Right hindlimb (tissue), 1 donor: ENCODE data around the gene TXNDC15.
A peak's percentile ranks its signal among the peaks of the same experiment; 100 is the strongest.
"Not testable (repeated sequence)": the region's sequence is repeated elsewhere in the genome, so short reads cannot be mapped to it uniquely, and the experiment has no call there.

Experiments used
- DNase-seq: peaks from one replicate; pipeline ENCODE4 v3.0.0-alpha.2; 2018

The TXNDC15 gene, protein sequence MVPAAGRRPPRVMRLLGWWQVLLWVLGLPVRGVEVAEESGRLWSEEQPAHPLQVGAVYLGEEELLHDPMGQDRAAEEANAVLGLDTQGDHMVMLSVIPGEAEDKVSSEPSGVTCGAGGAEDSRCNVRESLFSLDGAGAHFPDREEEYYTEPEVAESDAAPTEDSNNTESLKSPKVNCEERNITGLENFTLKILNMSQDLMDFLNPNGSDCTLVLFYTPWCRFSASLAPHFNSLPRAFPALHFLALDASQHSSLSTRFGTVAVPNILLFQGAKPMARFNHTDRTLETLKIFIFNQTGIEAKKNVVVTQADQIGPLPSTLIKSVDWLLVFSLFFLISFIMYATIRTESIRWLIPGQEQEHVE

DNA sequence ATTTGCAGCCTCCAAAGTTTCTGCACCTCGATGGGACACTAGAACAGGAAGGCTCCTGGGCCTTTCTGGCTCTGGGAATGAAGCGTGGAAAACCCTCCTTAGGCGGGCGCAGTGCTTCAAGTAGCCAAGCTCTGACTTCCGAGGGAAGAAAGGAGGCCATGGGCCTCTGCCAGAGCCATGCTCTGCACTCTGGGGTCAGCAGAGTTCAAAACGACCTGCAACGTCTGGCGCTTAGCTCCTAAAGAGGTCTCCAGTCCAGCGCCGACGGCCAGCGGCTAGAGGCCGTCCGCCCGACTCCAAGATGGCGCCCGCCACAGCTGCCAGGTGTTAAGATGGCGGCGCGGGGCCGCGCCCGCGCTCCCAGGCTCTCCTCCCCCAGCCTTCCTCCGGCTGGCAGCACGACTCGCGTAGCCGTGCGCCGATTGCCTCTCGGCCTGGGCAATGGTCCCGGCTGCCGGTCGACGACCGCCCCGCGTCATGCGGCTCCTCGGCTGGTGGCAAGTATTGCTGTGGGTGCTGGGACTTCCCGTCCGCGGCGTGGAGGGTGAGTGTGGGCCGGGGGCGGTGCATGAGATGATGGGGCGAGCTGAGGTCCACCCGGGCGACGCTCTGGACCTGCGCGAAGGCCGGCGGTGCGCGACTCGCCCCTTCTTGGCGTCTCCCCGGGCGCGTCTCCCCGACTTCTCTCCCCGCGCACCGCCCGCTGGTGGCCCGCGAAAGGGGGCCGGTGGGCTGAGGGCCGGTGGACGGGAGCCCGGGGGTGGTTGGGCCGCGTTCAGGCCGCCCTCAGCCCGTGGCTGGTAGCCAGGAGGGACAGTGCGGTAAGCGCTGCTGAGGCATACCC is at the start of gene TXNDC15:
TSS of gene TXNDC15 (plus strand) at position 385 of the 844 bp plus-strand sequence. CDS start at position 442, 57 bp downstream.
- DNase-seq: peak; percentile 93

DNA sequence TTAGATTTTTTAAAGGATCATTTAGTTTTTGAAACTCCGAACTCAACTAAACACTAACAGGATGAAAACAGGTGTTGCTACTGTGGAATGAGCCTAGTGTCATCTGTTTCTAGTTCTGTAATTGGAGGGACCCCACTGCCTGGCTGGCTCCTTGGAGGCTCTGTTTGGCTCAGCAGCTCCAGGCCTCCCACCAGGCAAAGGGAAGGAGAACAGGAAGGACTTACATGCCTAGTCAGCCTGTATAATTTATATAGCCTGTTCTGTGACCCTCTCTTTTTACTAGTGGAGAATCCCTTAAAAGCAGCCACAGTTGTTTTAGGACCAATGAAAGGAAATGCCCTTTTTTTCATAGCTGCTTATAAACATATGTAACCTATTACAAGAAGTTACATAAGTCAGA is 49.5 kb upstream of the TXNDC15 start:
- DNase-seq: no peak

GRCh38 chr5:134825212-134825611 is 49.0 kb upstream of the TXNDC15 start:
- no peak for DNase-seq

DNA sequence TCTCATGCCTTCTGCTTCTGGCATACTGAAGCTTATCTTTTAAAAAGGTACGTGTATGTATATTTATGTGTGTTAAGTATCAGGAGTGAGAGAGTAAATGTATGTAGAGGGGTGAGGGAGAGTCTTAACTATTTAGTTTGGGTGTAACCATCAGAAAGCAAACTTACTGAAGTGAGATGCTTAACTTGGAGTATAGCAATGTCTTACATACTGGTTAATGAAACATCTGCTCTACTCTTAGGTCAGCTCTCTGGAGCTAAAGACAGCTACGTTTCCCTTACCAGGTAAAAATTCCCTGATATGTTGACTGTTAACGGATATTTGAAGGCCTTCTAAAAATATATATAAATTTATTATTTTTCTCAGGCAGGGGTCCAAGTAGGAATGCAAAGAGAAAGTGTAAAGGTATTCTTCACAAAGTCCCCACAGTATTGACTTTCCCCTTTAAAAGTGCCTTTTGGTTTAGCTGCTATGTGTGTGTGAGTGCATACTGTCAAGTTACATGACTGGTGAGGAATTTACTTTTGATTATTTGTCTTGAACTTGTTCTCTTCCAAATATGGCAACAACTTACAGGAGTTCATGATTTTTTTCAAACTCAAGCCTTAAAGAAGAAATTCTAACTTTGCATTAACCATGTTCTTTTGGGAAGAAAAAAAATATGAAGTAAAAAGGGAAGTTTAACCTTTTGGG is 40.7 kb upstream of the TXNDC15 start:
- DNase-seq: no peak

DNA sequence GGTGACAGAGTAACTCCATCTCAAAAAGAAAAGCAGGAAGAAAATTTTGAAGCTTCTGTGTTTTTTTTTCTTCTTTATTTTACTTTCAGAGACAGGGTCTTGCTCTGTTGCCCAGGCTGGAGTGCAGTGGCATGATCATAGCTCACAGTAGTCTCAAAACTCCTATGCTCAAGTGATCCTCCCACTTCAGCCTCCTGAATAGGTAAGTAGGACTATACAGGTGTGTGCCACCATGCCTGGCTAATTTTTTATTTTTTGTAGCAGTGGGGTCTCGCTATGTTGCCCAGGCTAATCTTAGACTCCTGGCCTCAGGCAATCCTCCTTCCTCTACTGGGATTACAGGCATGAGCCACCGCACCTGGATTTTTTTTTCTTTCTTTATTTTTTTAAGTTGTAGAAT is 38.5 kb upstream of the TXNDC15 start:
- DNase-seq: no peak

DNA sequence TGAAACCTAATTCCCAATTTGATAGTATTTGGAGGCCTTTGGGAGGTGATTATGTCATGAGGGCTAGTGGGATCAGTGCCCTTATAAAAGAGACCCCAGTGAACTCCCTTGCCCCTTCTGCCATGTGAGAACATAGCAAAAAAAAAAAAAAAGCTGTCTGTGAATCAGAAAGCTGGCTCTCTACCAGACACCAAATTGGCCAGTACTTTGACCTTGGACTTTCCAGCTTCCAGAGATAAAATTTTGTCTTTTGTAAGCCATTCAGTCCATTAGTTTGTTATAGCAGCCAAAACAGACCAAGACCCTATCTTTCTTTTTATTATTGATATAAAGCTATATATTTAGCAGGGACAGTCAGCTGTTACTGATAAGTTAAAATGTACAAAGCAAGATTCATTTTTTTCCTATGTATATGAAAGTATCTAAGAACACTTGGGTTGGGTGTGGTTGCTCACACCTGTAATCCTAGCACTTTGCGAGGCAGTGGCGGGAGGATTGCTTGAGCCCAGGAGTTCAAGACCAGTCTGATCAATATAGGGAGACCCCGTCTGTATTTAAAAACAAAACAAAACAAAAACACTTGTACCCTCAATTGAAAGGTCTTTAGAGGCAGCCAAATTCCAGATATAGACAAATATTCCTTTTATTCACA is 36.5 kb upstream of the TXNDC15 start:
- DNase-seq: no peak

GRCh38 chr5:134838361-134838760 is 35.8 kb upstream of the TXNDC15 start:
- not testable (repeated sequence) for DNase-seq

GRCh38 chr5:134840811-134841210 is 33.4 kb upstream of the TXNDC15 start:
- no peak for DNase-seq

- no peak for DNase-seq
Measured at GRCh38 chr5:134844252-134844651, 29.9 kb upstream of the TXNDC15 start.

DNA sequence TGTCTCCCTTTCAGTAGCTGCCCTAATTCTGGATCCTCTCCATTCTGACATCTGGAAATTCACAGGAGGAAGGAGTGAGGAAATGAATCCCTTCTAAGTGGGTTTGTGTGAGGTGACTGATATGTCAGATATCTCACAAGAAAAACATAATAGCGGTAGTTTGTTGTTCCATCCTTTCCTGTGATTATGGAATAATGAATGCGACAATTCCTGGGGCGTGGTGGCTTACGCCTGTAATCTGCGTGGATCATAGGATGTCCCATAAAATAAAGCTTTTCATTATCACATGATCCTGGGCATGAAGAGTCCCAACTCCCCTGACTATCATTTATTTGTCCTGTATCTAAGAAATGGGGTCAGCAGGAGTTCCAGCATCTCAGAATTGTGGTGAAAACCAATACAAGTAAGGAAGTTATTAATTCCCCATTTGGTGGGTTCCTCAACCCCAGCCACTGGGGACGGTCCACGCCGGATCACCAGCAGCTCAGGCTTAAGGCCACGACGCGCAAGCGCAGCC is 28.8 kb upstream of the TXNDC15 start:
- DNase-seq: no peak

- DNase-seq: peak; percentile 97
Measured at GRCh38 chr5:134845852-134846640, 28.1 kb upstream of the TXNDC15 start, which contains the start of gene C5orf24. Gene C5orf24 (plus strand): TSS chr5:134845968. CDS start chr5:134854901, 8,933 bp downstream.

DNA sequence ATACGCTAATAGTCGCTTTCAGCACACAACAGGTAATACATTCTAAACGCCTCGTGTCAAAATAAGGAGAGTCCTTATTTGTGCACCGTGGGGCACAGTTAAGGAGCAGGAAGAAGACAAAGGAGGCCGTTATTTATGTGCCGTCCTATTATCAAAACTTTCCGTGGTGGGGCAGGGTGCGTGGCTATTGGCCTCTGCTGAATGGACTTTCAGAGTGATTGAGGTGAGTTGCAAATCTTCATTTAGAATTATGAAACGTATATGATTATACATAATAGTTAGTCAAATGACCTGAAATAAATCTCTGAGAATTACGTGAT is 27.6 kb upstream of the TXNDC15 start:
- DNase-seq: peak; percentile 24

DNA sequence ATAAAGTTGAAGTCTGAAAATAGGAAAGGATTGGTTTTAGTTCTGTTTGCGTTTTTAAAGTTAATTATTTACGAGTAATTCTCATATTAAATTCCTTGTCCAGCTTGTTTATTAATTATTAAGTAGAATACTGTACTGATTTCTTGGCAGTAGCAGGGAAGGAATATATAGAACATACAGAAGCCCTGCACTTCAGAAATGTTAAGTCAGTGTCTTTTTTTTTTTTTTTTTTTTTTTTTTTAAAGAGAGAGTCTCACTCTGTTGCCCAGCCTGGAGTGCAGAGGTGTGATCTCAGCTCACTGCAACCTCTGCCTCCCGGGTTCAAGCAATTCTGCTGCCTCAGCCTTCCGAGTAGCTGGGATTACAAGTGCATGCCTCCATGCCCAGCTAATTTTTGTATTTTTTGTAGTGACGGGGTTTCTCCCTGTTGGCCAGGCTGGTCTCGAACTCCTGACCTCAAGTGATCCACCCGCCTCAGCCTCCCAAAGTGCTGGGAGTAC is 24.7 kb upstream of the TXNDC15 start:
- DNase-seq: not testable (repeated sequence)

GRCh38 chr5:134851307-134851923 is 22.8 kb upstream of the TXNDC15 start:
- DNase-seq: peak; percentile 35

DNA sequence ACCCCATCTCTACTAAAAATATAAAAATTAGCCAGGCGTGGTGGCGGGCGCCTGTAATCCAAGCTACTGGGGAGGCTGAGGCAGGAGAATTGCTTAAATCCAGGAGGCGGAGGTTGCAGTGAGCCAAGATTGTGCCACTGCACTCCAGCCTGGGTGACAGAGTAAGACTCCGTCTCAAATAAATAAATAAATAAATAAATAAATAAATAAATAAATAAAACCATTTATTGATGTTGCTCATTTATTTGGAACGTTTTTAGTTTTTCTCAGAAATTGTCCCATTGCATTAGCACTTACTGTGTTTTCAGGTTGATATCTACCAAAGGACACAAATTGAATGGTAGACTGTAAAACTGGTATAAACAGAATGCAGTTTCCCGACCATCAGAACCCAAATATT is 17.7 kb upstream of the TXNDC15 start:
- not testable (repeated sequence) for DNase-seq

DNA sequence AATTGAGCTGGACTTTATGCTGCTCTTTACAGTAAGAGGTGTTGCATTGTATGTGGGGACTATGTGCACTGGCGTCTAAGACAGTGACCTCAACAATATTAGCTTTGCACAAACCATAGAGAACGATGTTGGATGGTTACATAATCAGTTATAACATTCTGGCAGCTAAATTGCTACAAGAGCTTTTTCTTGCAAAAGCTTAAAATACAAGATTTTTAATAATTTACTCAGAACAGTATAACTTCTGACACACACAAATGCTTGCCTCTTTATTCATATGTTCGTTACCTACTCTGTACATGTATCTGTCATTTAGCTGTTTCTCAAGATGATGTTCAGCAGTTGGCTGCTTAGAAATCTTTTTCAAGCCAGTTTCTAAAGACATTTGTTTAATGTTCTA is 16.8 kb upstream of the TXNDC15 start:
- no peak for DNase-seq

DNA sequence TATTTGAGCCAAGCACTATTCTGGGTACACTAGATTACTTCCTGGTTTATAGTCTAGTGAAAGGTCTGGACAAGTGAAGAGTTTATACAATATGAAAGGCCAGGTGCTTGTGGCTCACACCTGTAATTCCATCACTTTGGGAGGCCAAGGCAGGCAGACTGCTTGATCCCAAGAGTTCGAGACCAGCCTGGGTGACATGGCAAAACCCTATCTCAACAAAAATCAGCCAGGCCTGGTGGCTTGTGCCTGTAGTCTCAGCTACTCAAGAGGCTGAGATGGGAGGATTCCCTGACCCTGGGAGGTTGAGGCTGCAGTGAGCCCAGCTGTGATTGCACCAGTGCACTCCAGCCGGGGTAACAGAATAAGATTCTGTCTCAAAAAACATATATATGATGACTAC is 9.5 kb upstream of the TXNDC15 start:
- DNase-seq: no peak

- DNase-seq: no peak
Measured at GRCh38 chr5:134873494-134873893, 677 bp upstream of the TXNDC15 start.

DNA sequence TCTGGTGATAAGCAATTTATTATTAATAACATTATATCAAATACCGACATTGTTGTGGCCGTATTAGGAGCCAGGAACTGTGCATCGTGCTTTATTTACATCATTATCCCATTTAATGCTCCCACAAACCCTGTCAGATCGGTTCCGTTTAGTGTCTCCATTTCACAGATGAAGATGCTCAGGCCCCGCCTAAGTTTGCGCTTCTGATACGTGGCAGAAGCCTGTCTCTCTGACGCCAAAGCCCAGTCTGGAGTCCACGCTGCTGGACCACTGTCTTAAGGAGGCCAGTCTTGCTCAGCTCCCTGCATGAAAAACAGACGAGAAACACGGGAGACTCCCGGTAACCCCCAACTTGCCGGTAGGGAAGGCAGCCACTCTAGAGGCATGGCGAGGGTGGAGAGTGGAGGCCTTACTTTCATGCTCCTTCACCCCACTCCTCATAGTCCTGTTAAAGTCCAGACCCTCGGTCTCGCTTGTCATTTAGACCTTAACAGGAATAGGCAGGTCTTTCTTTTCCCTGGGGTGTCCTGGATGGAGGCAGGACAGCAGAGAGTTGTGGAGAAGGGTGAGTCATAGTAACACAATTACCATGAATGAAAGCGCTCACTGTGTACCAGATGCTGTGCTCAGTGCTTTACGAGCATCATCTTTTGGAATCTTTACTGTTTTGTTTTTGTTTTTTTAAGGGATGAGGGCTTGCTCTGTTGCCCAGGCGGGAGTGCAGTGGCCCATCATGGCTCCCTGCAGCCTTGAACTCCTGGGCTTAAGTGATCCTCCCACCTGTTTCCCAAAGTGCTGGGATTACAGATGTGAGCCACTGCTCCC is 872 bp downstream of the TXNDC15 start:
- peak; percentile 88 for DNase-seq

- DNase-seq: no peak
Measured at GRCh38 chr5:134877159-134877558, 3.0 kb downstream of the TXNDC15 start.
